ENCODE data around the gene LONRF2. TPM values are rescaled to one million over a fixed set of nuclear protein-coding genes. Genes with fewer than 3 reads are reported as not detected.

The LONRF2 gene
- total and polyA plus RNA-seq, 8 donors: 2.5 to 4.6 (median 3.4) TPM

GRCh38 chr2:100239486-100240210 lies 82.7 kb downstream of the LONRF2 start:
- Histone ChIP-seq H3K4me1 (peaks cover 3 to 9% of the 10 kb centered on the region in 2 donors), H3K27me3 (no peaks in the 10 kb centered on the region), H3K4me3 (no peak overlapping the region), H3K36me3 (no peaks in the 10 kb centered on the region), H3K27ac (no peak overlapping the region), H3K9me3 (no peaks in the 10 kb centered on the region)
- ATAC-seq (no peak), DNase-seq (no peak)
- TF ChIP-seq, protein P1, sequence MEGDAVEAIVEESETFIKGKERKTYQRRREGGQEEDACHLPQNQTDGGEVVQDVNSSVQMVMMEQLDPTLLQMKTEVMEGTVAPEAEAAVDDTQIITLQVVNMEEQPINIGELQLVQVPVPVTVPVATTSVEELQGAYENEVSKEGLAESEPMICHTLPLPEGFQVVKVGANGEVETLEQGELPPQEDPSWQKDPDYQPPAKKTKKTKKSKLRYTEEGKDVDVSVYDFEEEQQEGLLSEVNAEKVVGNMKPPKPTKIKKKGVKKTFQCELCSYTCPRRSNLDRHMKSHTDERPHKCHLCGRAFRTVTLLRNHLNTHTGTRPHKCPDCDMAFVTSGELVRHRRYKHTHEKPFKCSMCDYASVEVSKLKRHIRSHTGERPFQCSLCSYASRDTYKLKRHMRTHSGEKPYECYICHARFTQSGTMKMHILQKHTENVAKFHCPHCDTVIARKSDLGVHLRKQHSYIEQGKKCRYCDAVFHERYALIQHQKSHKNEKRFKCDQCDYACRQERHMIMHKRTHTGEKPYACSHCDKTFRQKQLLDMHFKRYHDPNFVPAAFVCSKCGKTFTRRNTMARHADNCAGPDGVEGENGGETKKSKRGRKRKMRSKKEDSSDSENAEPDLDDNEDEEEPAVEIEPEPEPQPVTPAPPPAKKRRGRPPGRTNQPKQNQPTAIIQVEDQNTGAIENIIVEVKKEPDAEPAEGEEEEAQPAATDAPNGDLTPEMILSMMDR (IDR thresholded peaks at IDR 0.05): no peak
- intact Hi-C loops (cut with DNase I): no loop called here

DNA sequence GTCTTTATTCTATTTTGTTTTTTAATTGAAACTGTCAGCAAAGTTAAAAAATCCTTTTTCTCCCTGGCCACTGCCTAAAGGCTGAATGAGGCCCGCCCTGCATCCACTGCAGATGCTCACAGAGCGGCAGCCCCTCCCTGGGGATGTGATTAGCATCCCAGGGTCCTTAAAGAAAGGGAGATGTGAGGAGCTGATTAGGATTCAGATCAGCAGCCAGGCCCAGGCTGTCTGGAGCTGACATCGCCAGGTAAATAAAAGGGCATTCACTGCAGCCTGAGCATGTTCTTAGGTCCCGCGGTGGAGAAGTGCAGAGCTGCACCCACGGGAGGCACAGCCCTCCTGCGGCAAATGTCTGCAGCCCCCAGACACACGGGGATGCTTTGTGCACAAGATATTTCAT lies 83.8 kb downstream of the LONRF2 start:
- DNase-seq: no peak
- no peak for ATAC-seq
- intact Hi-C loops (cut with DNase I): no loop called here
- Histone ChIP-seq H3K9me3 (no peaks in the 10 kb centered on the region), H3K27me3 (no peaks in the 10 kb centered on the region), H3K36me3 (no peaks in the 10 kb centered on the region), H3K4me3 (no peak overlapping the region), H3K27ac (no peak overlapping the region), H3K4me1 (peaks cover 3 to 9% of the 10 kb centered on the region in 2 donors)
- TF ChIP-seq, protein P1 (IDR thresholded peaks at IDR 0.05): no peak

- ATAC-seq: no peak
- intact Hi-C loops (cut with DNase I): no loop called here
These were observed 84.5 kb downstream of the LONRF2 start for GRCh38 chr2:100237770-100238169.

GRCh38 chr2:100237163-100237562 lies 85.1 kb downstream of the LONRF2 start:
- TF ChIP-seq, protein P1 (IDR thresholded peaks at IDR 0.05): no peak
- intact Hi-C loops (cut with DNase I): no loop called here
- no peaks in the 10 kb centered on the region for H3K36me3 ChIP-seq
- no peak overlapping the region for H3K4me3 ChIP-seq
- no peaks in the 10 kb centered on the region for H3K27me3 ChIP-seq
- H3K4me1 ChIP-seq: no peaks in the 10 kb centered on the region
- no peak overlapping the region for H3K27ac ChIP-seq
- ATAC-seq (no peak), DNase-seq (no peak)
- no peaks in the 10 kb centered on the region for H3K9me3 ChIP-seq

More at GRCh38 chr2:100237770-100238169, 84.5 kb downstream of the LONRF2 start:
- Histone ChIP-seq H3K36me3 (no peaks in the 10 kb centered on the region), H3K27ac (no peak overlapping the region), H3K27me3 (no peaks in the 10 kb centered on the region), H3K4me3 (no peak overlapping the region), H3K9me3 (no peaks in the 10 kb centered on the region), H3K4me1 (peaks cover 2 to 3% of the 10 kb centered on the region in 2 donors)
- TF ChIP-seq, protein P1 (IDR thresholded peaks at IDR 0.05): no peak
- no peak for DNase-seq

- intact Hi-C loops (cut with DNase I): no loop called here
- H3K4me1 ChIP-seq: no peaks in the 10 kb centered on the region
- TF ChIP-seq, protein P1 (IDR thresholded peaks at IDR 0.05): no peak
- DNase-seq (no peak), ATAC-seq (no peak)
- H3K4me3 ChIP-seq: no peak overlapping the region
- no peak overlapping the region for H3K27ac ChIP-seq
- H3K9me3 ChIP-seq: no peaks in the 10 kb centered on the region
- H3K36me3 ChIP-seq: no peaks in the 10 kb centered on the region
- no peaks in the 10 kb centered on the region for H3K27me3 ChIP-seq
These were observed 86.1 kb downstream of the LONRF2 start for GRCh38 chr2:100236166-100236565.

All from left lung (tissue), 10 donors.